IPS-20b (cell line): ENCODE results near the gene XXYLT1.

Source experiments
- H3K27ac ChIP-seq: one replicate; pipeline ENCODE4 v1.5.1; 2013; ENCODE audit warnings: low read length
- H3K27me3 ChIP-seq: 2 replicates; pipeline ENCODE4 v1.6.1; 2013; ENCODE audit warnings: mild to moderate bottlenecking, low read length, inconsistent platforms; ENCODE audit not compliant: insufficient read depth
- H3K36me3 ChIP-seq: 2 replicates; pipeline ENCODE4 v1.6.1; 2013; ENCODE audit warnings: low read depth, mild to moderate bottlenecking, inconsistent platforms, low read length, moderate library complexity; ENCODE audit not compliant: insufficient read depth
- H3K4me1 ChIP-seq: 2 replicates; pipeline ENCODE4 v1.6.1; 2013; ENCODE audit warnings: mild to moderate bottlenecking, control low read depth, inconsistent platforms, low read length, moderate library complexity; ENCODE audit not compliant: insufficient read depth
- H3K4me3 ChIP-seq: 2 replicates; pipeline ENCODE4 v1.5.1; 2013; ENCODE audit warnings: mild to moderate bottlenecking, low read length, inconsistent platforms
- H3K9ac ChIP-seq: 2 replicates; pipeline ENCODE4 v1.6.1; 2013; ENCODE audit warnings: low read depth, mild to moderate bottlenecking, inconsistent platforms, low read length, moderate library complexity
- H3K9me3 ChIP-seq: 2 replicates; pipeline ENCODE4 v1.6.1; 2013; ENCODE audit warnings: mild to moderate bottlenecking, low read depth, low read length, inconsistent platforms; ENCODE audit not compliant: insufficient read depth

Gene XXYLT1

DNA sequence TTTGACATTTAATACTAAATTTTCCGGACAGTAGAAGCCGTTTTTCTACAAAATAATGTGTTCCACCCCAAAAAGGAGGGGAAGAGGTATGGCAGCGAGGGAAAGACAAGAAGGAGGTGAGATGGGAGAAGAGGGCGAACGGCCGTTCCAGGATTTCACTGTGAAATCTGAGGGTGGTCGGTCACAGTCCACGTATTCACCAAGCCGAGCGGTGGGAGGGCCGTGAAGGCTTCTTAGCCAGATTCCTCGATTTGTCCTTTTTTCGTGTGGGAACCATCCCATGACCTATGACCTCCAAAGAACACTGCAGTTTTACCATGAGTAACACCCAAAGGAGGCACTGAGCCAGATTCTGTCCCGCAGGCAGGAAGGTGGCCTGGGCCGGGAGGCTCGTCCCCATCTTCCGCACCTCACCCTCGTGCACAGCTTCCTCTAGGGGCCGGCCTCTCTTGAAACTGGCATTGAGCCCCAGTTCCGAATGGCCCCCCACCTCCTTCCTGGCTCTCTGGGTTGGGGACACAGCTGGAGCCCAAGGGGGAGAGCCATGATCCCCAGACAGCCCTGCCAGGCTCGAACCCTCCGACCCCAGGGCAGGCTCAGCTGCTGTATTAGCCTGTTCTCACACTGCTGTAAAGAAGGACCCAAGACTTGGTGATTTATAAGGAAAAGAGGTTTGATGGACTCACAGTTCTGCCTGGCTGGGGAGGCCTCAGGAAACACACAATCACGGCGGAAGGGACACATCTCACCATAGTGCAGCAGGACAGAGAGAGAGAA, 23.7 kb downstream of the XXYLT1 start:
- H3K4me3 ChIP-seq: no peak overlapping the region
- no peaks in the 10 kb centered on the region for H3K27me3 ChIP-seq
- H3K27ac ChIP-seq: no peak overlapping the region
- peaks cover 8% of the 10 kb centered on the region for H3K36me3 ChIP-seq
- H3K4me1 ChIP-seq: peaks cover 6% of the 10 kb centered on the region; the same call in 1 of the 2 replicates
- H3K9ac ChIP-seq: no peak overlapping the region
- H3K9me3 ChIP-seq: no peaks in the 10 kb centered on the region

DNA sequence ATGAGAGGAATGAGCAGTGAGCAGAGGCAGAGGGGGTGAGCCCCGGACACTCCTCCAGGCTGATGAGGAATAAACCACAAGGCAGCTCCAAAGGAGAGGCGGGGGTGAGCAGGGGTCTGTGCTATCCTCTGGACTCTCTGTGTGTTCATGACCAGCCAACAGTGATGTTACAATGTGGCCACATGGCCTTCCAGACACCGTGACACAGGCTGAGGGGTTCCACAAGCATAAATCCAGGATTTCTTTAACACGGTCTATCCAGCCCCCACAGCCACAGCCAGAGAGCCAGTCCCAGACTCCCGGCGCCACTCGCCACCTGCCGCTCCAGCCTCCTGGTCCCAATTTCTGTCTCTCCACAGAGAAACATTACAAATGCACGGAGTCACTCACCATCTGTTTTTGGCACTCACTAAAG, 24.4 kb downstream of the XXYLT1 start:
- Histone ChIP-seq H3K27ac (no peak overlapping the region), H3K4me1 (peaks cover 8% of the 10 kb centered on the region; the same call in 1 of the 2 replicates), H3K9me3 (no peaks in the 10 kb centered on the region), H3K9ac (no peak overlapping the region), H3K4me3 (no peak overlapping the region), H3K27me3 (no peaks in the 10 kb centered on the region), H3K36me3 (peaks cover 8% of the 10 kb centered on the region)

DNA sequence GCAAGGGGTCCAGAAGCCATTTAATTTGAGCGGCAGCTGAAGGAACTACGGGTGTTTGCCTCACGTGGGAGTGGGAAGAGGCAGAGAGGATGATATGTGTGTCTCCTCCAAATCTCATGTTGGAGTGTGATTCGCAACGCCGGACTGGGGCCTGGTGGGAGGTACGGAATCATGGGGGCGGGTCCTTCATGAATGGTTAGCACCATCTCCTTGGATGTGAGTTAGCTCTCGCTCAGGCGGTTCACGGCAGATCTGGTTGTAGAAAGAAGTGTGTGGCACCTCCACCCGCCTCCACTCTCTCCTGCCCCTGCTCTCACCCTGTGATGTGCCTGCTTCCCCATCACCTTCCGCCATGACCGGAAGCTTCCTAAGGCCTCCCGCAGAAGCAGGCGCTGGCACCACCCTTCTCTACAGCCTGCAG, 25.4 kb downstream of the XXYLT1 start:
- H3K4me1 ChIP-seq: peaks cover 4% of the 10 kb centered on the region; the same call in 1 of the 2 replicates
- H3K27ac ChIP-seq: no peak overlapping the region
- peaks cover 8% of the 10 kb centered on the region for H3K36me3 ChIP-seq
- H3K9ac ChIP-seq: no peak overlapping the region
- no peaks in the 10 kb centered on the region for H3K9me3 ChIP-seq
- no peaks in the 10 kb centered on the region for H3K27me3 ChIP-seq
- H3K4me3 ChIP-seq: no peak overlapping the region

DNA sequence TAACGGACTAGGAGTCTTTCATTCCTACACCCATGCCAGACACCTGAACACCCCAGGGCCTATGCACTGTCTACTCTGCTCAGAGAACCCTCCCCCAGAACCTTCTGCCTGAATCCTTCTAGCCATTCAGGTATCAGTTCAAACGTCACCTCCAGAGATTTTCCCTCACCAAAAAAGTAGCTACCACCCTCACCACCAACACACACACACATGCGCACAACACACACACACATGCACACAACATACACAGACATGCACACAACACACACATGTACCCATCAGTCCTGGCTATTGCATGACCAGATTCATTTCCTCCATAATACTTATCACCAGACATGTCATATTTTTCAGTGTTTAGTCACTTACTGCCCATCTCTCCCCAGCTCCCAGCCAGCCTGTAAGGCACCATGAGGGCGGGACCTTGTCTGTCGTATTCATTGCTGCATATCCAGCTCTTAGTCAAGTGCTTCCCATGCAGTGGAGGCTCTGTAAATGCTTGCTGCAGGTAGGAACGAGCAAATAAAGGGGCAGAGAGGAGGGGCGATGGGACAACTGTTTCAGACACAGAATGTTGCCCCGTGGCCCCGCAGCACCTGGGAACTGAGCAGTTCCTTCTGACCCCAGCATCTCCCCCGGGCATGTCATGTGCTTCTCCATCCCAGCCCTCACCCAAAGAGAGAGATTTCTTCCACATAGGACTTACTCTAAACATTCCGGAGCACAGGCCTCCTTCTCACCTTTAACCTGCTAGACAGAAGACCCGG, 29.2 kb downstream of the XXYLT1 start:
- H3K27me3 ChIP-seq: no peaks in the 10 kb centered on the region
- no peak overlapping the region for H3K4me3 ChIP-seq
- H3K36me3 ChIP-seq: peaks cover 15% of the 10 kb centered on the region
- no peak overlapping the region for H3K27ac ChIP-seq
- H3K4me1 ChIP-seq: peaks cover 6% of the 10 kb centered on the region; the same call in 1 of the 2 replicates
- H3K9me3 ChIP-seq: no peaks in the 10 kb centered on the region
- H3K9ac ChIP-seq: no peak overlapping the region

DNA sequence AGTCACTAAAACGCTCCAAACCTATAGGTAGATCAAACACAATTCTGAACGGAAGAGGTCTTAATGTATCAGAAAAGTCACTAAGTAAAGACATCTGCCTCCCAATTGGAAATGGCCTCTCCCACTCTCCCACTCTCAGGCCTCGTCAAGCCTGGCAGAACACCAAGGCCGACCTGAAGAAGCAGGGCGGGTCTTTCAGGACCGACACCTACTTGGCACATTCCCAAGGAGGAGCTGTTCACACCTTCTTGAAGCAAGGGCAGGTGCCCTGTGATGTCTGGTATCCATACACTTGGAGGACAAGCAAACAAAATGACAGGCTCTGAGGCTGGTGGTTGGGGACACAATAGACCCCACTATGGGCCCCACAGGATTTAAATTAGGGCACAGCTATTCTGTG, 30.0 kb downstream of the XXYLT1 start:
- H3K4me1 ChIP-seq: peaks cover 6% of the 10 kb centered on the region; the same call in 1 of the 2 replicates
- no peak overlapping the region for H3K27ac ChIP-seq
- no peak overlapping the region for H3K9ac ChIP-seq
- no peak overlapping the region for H3K4me3 ChIP-seq
- H3K36me3 ChIP-seq: peaks cover 9% of the 10 kb centered on the region; the same call in 1 of the 2 replicates
- no peaks in the 10 kb centered on the region for H3K9me3 ChIP-seq
- no peaks in the 10 kb centered on the region for H3K27me3 ChIP-seq

DNA sequence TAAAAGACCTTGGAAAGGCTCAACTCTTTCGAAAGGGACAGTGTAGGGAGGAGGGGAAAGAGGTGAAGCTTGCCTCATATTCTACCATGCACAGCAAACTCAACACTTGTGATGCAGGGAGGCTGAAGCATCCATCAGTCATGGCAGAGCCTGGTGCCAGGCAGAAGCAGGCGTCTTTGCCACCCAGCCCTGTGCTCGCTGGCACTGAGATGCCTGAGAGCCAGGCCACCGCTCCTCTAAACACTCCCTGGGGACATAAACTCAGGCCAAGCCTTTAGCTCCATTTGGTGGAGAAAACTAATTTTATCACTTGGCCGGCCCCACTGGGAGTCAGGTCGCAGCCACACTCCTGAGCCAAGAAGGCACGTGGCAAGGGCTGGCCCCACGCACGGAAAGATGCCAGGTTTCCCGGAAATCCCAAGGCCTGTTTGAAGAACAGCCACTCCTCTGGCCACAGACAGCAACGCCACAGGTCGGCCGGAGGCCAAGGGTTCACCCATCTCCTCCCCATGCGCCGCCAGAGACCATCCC, 30.7 kb downstream of the XXYLT1 start:
- H3K27ac ChIP-seq: no peak overlapping the region

DNA sequence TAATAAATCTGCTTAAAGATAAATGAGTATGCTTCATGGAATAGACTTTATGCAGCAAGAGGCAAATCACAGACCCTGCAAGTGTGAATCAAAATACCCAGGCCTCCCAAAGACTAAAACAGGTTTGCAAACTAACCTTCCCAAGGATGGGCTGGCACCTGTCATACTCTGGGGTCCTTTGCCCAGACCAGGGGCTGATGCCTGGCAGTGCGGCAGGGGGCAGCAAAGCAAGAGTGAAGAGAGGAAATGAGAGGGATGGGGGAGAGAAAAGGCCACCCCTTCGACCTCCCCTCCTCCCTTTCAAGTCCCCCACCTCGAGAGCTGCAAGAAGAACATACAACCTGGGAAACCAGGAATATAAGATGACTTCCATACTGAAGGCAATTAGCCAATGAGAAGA, 31.8 kb downstream of the XXYLT1 start:
- Histone ChIP-seq H3K27me3 (no peaks in the 10 kb centered on the region), H3K36me3 (peaks cover 11% of the 10 kb centered on the region; the same call in 1 of the 2 replicates), H3K9ac (no peak overlapping the region), H3K4me3 (no peak overlapping the region), H3K9me3 (no peaks in the 10 kb centered on the region), H3K4me1 (peaks cover 6% of the 10 kb centered on the region; the same call in 1 of the 2 replicates), H3K27ac (no peak overlapping the region)

More for the DNA sequence above, 30.7 kb downstream of the XXYLT1 start:
- Histone ChIP-seq H3K36me3 (peaks cover 10% of the 10 kb centered on the region; the same call in 1 of the 2 replicates), H3K4me3 (no peak overlapping the region), H3K27me3 (no peaks in the 10 kb centered on the region), H3K9me3 (no peaks in the 10 kb centered on the region), H3K4me1 (peaks cover 6% of the 10 kb centered on the region; the same call in 1 of the 2 replicates), H3K9ac (no peak overlapping the region)

DNA sequence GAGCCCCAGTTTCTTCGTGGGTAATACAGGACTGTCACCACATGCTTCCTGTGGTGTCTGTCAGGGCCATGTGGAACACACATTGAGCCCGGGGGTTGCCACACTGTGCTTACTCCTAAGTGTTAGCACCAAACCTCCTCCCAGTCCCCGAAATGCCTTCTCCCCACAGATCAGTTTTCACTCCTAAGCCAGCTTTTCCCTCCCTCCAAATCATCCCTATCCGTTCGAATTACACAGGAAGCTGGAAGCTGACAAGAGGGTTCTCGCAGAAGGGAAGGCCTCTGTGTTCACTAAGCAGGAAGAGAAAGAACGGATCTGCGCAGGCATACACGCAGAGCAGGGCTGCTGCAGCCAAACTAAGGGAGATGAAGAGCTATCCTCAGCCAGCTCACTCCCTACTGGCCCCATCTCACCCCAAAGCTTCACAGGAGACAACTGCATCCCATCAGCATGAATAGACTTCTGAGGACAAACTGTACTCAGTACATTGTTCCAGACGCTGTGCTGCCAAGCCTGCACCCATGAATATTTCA, 32.3 kb downstream of the XXYLT1 start:
- H3K36me3 ChIP-seq: peaks cover 11% of the 10 kb centered on the region; the same call in 1 of the 2 replicates
- H3K4me1 ChIP-seq: peaks cover 6% of the 10 kb centered on the region; the same call in 1 of the 2 replicates
- H3K4me3 ChIP-seq: no peak overlapping the region
- no peak overlapping the region for H3K27ac ChIP-seq
- H3K27me3 ChIP-seq: no peaks in the 10 kb centered on the region
- H3K9me3 ChIP-seq: no peaks in the 10 kb centered on the region
- no peak overlapping the region for H3K9ac ChIP-seq

DNA sequence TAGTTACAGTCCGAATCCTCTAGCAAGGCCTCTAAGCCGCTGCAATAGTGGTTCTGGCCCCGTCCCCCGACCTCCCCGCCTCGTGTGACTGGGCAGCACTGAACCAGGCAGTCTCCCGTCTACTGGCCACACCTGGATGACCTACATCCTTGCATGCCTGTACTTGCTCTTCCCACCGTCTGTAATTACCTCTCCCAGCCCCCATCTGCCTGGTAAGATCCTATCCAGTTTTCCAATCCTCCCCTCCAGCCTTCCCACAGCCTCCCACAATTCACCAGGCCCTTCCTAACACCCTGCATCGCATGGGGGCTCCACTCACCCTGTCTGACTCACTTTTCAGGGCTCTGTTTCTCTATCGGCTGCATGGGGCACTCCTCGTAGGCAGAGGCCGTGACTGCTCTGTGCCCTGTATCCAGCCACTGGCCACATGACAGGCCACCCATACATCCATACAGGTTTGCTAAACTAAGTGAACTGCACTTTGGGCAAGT, 32.8 kb downstream of the XXYLT1 start:
- no peak overlapping the region for H3K27ac ChIP-seq
- H3K9me3 ChIP-seq: no peaks in the 10 kb centered on the region
- H3K4me3 ChIP-seq: no peak overlapping the region
- H3K27me3 ChIP-seq: no peaks in the 10 kb centered on the region
- peaks cover 11% of the 10 kb centered on the region; the same call in 1 of the 2 replicates for H3K36me3 ChIP-seq
- peaks cover 6% of the 10 kb centered on the region; the same call in 1 of the 2 replicates for H3K4me1 ChIP-seq
- no peak overlapping the region for H3K9ac ChIP-seq

DNA sequence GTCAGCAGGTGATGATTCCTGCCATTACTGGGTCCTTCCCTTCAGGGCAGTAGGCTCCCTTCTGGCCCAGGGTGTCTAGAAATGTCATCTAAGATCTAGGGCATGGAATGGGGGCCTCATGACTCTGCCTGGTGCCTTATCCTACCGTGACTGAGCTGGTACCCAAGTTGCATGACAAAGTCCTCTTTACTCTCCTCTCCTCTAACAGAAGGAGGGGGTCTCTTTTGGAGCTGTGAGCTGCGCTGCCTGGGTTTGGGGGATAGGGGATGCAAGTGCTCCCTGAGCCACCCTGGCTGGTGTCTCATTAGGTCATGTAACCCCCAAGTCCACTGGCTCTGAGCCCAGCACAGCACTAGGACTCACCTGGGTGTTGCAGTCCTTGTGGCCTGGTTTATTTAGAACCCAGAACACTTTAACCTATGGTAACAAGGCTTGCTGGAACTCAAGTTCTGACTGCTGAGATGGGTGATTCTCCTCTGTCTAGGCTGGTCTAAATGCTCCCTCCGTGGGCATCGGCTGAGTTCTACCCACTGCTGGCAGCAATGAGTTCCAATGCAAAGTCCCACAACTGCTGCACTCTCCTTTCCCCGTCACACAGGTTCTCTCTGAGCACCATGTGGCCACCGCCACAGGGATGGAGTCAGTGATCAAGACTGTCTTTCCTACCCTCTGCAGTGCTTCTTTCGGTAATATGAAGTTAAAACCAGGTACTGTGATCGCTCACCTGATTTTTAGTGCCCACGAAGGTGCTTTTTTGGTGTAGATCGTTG, 34.0 kb downstream of the XXYLT1 start:
- Histone ChIP-seq H3K4me1 (peaks cover 2% of the 10 kb centered on the region; the same call in 1 of the 2 replicates), H3K27me3 (no peaks in the 10 kb centered on the region), H3K9me3 (no peaks in the 10 kb centered on the region)

More for the DNA sequence above, 34.0 kb downstream of the XXYLT1 start:
- no peak overlapping the region for H3K27ac ChIP-seq
- H3K36me3 ChIP-seq: peaks cover 11% of the 10 kb centered on the region; the same call in 1 of the 2 replicates
- no peak overlapping the region for H3K4me3 ChIP-seq
- H3K9ac ChIP-seq: no peak overlapping the region
